Measurements from ENCODE around the gene GRAMD1B. TPM values are rescaled to one million over a fixed set of nuclear protein-coding genes. Genes with fewer than 3 reads are reported as not detected.

GRAMD1B gene
- polyA plus RNA-seq, 2 of the 4 experiments (the other 2 are of a cell fraction): 55.5 to 108 TPM

DNA sequence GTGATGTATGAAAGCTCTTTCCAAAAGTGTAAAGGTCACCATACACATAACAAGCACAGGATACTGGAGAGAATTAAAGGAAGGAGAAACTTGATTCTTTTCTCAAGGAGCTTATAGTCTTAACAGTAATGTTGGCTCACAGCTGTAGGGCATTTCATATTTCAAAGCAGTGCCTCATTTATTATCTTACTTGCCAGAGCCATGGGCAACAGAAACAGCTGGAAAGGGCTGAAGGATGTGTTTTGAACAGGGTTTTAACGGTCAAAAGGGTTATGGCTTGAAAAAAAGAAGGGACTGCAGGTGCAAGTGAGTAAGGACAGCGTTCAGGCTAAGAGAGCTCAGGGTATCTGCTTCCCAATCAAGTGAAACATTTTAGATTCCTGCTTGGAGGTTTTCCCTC is 2.7 kb upstream of the GRAMD1B start:
- TF ChIP-seq MAX (IDR thresholded peaks at IDR 0.05) (no peak), MAZ (IDR thresholded peaks at IDR 0.05; ENCODE audit: borderline replicate concordance, low read depth, low read length) (no peak), TFCP2L1 (CRISPR knock-in tag; IDR thresholded peaks at IDR 0.05) (no peak), RCOR1 (IDR thresholded peaks at IDR 0.05; ENCODE audit: low read depth, low read length) (no peak), FOSL2 (IDR thresholded peaks at IDR 0.05) (no peak), FOSL2 (CRISPR knock-in tag; IDR thresholded peaks at IDR 0.05) (no peak), HOXB5 (CRISPR knock-in tag; IDR thresholded peaks at IDR 0.05) (no peak), POLR2AphosphoS2 (conservative IDR thresholded peaks at IDR 0.05; ENCODE audit: low read length) (no peak), JUNB (IDR thresholded peaks at IDR 0.05) (no peak), CEBPB (IDR thresholded peaks at IDR 0.05) (no peak)
- ATAC-seq (no peak), DNase-seq (ENCODE audit: low read depth in 1 of 2, low spot score in 1 of 2) (no peak), FAIRE-seq (no peak)
- 74% methylated on average over 2 of the region's 2 CpGs for WGBS (ENCODE audit: missing lambda C conversion rate)
- no peak overlapping the region for H3K27ac ChIP-seq
- ChIA-PET CTCF (interaction anchor here (1.9 to 4.5 kb wide), 3 partner anchors 11 to 19 kb away, joined by 5 to 38 read pairs (median 22); no protein-coding TSS in a partner anchor), POLR2A (no interaction called here)
- no peak overlapping the region for H3K4me3 ChIP-seq
- peaks cover 3% of the 10 kb centered on the region; the same call in 1 of the 3 replicates for H3K9me3 ChIP-seq
- H3K4me1 ChIP-seq: peaks cover 4% of the 10 kb centered on the region; the same call in 2 of the 3 replicates
- no peak overlapping the region for H3K4me2 ChIP-seq

DNA sequence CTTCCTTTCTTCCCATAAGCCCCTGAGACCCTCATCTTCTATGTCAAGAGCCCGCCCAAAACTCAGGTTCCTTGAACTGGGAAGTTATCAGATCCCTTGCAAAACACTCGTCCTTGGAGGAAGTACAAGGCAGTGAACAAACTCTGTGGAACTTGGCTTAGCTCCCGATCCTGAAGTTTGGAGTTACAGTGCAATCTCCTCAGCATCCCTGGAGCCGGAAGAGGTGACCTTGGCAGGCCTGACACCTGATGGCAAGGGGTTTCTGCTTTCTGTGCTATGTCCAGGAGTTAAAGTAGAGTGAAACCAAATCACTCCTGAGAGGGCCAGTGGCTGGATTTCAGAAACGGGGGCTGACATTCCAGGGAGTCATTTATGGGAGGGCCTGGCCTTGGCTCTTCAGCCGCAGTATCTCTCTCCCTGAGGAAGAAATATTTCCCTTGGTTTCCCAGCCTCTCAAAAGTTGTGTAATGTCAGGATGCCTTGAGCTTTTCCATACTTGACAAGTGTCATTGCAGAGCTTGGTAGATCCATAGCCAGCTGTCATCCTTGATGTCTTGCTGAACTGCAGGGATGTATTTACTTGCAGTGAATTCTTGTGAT is 1.9 kb upstream of the GRAMD1B start:
- Histone ChIP-seq H3K4me1 (peaks cover 8% of the 10 kb centered on the region; the same call in 2 of the 3 replicates), H3K4me2 (no peak overlapping the region), H3K4me3 (no peak overlapping the region), H3K9me3 (peaks cover 3% of the 10 kb centered on the region; the same call in 1 of the 3 replicates), H3K27ac (no peak overlapping the region)
- ChIA-PET POLR2A (no interaction called here), CTCF (interaction anchor here (1.0 to 4.5 kb wide), 5 partner anchors 11 to 51 kb away, joined by 3 to 38 read pairs (median 5); no protein-coding TSS in a partner anchor)
- DNase-seq (ENCODE audit: low read depth in 1 of 2, low spot score in 1 of 2) (no peak), ATAC-seq (no peak), FAIRE-seq (no peak)
- TF ChIP-seq ESRRA (IDR thresholded peaks at IDR 0.05; ENCODE audit: borderline replicate concordance, low read length): no peak
- no peak for TF ChIP-seq EP300 (IDR thresholded peaks at IDR 0.05)
- no peak for TF ChIP-seq RNF2 (IDR thresholded peaks at IDR 0.05; ENCODE audit: borderline replicate concordance, low read depth)
- TF ChIP-seq HMGXB4 (CRISPR knock-in tag; IDR thresholded peaks at IDR 0.05; ENCODE audit: borderline replicate concordance): no peak
- TF ChIP-seq HEYL (CRISPR knock-in tag; IDR thresholded peaks at IDR 0.05): no peak
- 93% methylated on average over 2 of the region's 6 CpGs for WGBS (ENCODE audit: missing lambda C conversion rate)

GRCh38 chr11:123429336-123429735 is 733 bp upstream of the GRAMD1B start:
- peaks cover 3% of the 10 kb centered on the region; the same call in 1 of the 3 replicates for H3K9me3 ChIP-seq
- peak overlapping the region; percentile 83 for H3K4me2 ChIP-seq
- no peak for TF ChIP-seq BHLHE40 (IDR thresholded peaks at IDR 0.05; ENCODE audit: low read depth, low read length)
- TF ChIP-seq NR3C1 (IDR thresholded peaks at IDR 0.05): no peak
- TF ChIP-seq TP53 (CRISPR knock-in tag; IDR thresholded peaks at IDR 0.05): no peak
- TF ChIP-seq, protein P1, sequence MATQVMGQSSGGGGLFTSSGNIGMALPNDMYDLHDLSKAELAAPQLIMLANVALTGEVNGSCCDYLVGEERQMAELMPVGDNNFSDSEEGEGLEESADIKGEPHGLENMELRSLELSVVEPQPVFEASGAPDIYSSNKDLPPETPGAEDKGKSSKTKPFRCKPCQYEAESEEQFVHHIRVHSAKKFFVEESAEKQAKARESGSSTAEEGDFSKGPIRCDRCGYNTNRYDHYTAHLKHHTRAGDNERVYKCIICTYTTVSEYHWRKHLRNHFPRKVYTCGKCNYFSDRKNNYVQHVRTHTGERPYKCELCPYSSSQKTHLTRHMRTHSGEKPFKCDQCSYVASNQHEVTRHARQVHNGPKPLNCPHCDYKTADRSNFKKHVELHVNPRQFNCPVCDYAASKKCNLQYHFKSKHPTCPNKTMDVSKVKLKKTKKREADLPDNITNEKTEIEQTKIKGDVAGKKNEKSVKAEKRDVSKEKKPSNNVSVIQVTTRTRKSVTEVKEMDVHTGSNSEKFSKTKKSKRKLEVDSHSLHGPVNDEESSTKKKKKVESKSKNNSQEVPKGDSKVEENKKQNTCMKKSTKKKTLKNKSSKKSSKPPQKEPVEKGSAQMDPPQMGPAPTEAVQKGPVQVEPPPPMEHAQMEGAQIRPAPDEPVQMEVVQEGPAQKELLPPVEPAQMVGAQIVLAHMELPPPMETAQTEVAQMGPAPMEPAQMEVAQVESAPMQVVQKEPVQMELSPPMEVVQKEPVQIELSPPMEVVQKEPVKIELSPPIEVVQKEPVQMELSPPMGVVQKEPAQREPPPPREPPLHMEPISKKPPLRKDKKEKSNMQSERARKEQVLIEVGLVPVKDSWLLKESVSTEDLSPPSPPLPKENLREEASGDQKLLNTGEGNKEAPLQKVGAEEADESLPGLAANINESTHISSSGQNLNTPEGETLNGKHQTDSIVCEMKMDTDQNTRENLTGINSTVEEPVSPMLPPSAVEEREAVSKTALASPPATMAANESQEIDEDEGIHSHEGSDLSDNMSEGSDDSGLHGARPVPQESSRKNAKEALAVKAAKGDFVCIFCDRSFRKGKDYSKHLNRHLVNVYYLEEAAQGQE (IDR thresholded peaks at IDR 0.05): no peak
- no peak for TF ChIP-seq HMGXB4 (CRISPR knock-in tag; IDR thresholded peaks at IDR 0.05; ENCODE audit: borderline replicate concordance)
- no peak for TF ChIP-seq FOXS1 (CRISPR knock-in tag; IDR thresholded peaks at IDR 0.05)
- TF ChIP-seq HOXB5 (CRISPR knock-in tag; IDR thresholded peaks at IDR 0.05): no peak
- no peak for TF ChIP-seq RARB (CRISPR knock-in tag; IDR thresholded peaks at IDR 0.05)
- no peak for TF ChIP-seq GATA3 (IDR thresholded peaks at IDR 0.05; ENCODE audit: borderline replicate concordance)
- TF ChIP-seq, protein P2, sequence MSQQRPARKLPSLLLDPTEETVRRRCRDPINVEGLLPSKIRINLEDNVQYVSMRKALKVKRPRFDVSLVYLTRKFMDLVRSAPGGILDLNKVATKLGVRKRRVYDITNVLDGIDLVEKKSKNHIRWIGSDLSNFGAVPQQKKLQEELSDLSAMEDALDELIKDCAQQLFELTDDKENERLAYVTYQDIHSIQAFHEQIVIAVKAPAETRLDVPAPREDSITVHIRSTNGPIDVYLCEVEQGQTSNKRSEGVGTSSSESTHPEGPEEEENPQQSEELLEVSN (IDR thresholded peaks at IDR 0.05; ENCODE audit: borderline replicate concordance, low read depth): no peak
- TF ChIP-seq EP300 (IDR thresholded peaks at IDR 0.05): no peak
- no peak for TF ChIP-seq POLR2AphosphoS2 (conservative IDR thresholded peaks at IDR 0.05; ENCODE audit: low read length)
- no peak for TF ChIP-seq ZC3H11A (IDR thresholded peaks at IDR 0.05)
- 0 out of 3 replicates have a peak overlapping the region, but pooled peaks have one; percentile 93 for H3K4me3 ChIP-seq
- CTCF ChIA-PET: interaction anchor here (0.8 to 4.5 kb wide), 3 partner anchors 21 to 278 kb away, joined by 3 to 38 read pairs (median 4); no protein-coding TSS in a partner anchor
- FAIRE-seq (no peak), ATAC-seq (no peak), DNase-seq (ENCODE audit: low read depth in 1 of 2, low spot score in 1 of 2) (no peak)
- H3K4me1 ChIP-seq: peaks cover 8% of the 10 kb centered on the region; the same call in 2 of the 3 replicates
- peak overlapping the region; percentile 94 to 95; a peak in 5 of 6 replicates for H3K27ac ChIP-seq
- 86% methylated on average over 4 of the region's 5 CpGs for WGBS (ENCODE audit: missing lambda C conversion rate)
- POLR2A ChIA-PET: no interaction called here
